HG02938 (cell line): Measurements from ENCODE around the gene GPRC5B.

ENCODE experiments used
- ATAC-seq: cut with Tn5 transposase; IDR thresholded peaks from one replicate; pipeline ENCODE4 v1.9.1; 2021; ENCODE audit warnings: mild to moderate bottlenecking, moderate library complexity; ENCODE audit not compliant: unreplicated experiment

The GPRC5B gene

GRCh38 chr16:19850131-19850817, 34.4 kb downstream of the GPRC5B start:
- ATAC-seq, result no peak

DNA sequence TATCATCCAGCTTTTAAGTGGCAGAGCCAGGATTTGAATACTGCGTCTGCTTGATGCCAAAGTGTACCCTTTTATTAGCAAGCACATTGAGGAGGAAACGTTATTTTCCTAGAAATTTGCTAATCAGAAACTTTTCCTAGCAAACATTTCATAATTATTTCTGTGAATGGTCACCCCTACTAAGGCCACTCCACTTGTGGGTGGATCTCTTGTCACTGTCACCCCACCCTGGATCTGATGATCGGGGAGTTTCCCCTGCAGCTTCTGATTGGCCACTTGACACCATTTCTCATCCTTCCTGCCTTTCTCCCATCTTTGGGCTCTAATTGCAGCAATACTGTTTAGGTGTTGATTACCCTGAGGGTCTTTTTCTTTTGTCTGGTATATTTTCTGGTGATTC, 35.9 kb downstream of the GPRC5B start:
- no peak for ATAC-seq

GRCh38 chr16:19846436-19846835, 38.2 kb downstream of the GPRC5B start:
- ATAC-seq, result no peak

- no peak for ATAC-seq
These were observed 39.6 kb downstream of the GPRC5B start for GRCh38 chr16:19844945-19845641.

DNA sequence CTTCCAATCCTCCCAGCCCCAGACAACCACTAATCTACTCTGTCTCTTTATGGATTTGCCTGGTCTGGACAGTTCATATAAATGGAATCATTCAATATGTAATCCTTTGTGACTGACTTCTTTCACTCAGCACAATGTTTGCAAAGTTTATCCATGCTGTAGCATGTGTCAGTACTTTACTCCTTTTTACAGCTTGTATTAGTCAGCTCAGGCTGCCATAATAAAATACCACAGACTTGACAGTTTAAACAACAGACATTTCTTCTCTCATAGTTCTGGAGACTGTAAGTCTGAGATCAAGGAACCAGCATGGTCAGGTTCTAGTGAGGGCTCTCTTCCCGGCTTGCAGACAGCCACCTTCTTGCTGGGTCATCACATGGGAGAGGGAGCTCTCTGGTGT, 41.3 kb downstream of the GPRC5B start:
- ATAC-seq, result no peak

GRCh38 chr16:19842426-19843157, 42.1 kb downstream of the GPRC5B start:
- ATAC-seq, result no peak

- no peak for ATAC-seq
These were observed 43.5 kb downstream of the GPRC5B start for GRCh38 chr16:19841184-19841583.

- ATAC-seq, result no peak
These were observed 44.0 kb downstream of the GPRC5B start for GRCh38 chr16:19840524-19841110.

GRCh38 chr16:19837984-19838707, 46.5 kb downstream of the GPRC5B start:
- no peak for ATAC-seq

GRCh38 chr16:19837331-19837980, 47.2 kb downstream of the GPRC5B start:
- no peak for ATAC-seq

DNA sequence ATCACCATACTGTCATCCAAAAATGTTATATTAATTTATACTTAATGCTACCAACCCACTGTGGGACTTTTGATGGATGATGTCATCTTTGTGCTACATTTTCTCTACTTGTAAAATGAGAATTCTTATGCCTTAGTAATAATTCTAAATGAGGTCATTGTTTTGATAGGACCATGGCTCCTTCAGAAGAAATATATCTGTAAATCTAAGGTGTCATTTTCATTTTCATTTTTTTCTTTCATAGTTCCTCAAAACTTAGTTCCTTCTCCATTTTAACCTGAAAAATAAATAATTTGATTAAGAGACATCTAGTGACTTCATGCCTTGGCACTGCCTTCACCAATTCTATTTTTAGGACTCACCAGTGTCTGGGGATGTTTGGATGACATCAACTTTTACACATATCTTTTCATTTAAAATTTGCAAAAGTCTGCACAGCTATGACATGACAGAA, 48.7 kb downstream of the GPRC5B start:
- no peak for ATAC-seq

GRCh38 chr16:19835196-19835595, 49.5 kb downstream of the GPRC5B start:
- ATAC-seq, result no peak

DNA sequence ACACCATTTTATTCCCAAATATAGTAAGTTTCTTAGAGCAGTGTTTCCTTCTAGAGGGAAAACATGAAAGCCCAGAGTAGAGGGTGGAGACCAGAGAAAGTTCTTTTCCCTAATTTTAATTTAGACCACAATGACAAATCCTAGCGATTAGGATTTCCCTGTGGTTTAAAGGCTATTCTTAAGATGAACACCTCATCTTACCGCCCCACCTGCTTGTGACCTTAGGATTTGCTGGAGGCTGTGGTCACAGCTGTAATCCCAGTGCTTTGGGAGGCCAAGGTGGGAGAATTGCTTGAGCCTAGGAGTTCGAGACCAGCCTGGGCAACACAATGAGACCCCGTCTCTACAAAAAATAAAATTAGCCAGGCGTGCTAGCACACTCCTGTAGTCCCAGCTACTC, 51.1 kb downstream of the GPRC5B start:
- ATAC-seq, result no peak

- no peak for ATAC-seq
These were observed 51.5 kb downstream of the GPRC5B start for GRCh38 chr16:19833176-19833575.

DNA sequence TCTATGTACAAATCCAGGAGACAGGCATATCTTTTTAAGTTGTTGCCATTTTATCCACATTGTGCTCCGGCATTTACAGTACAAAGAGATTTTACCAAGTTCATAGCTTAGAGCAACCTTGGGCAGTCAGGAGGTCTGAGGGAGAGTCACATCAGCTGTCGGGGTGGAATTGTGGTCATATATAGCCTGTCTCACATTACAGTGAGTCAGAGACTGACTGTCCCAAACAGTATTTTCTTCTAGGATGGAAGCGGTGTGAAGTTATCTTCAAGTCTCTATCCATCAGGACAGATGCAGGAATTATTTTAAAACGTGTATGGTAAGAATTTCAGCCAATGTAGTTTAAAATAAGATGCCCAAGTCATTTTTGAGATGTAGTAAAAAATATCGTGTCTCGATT, 53.0 kb downstream of the GPRC5B start:
- ATAC-seq, result no peak

GRCh38 chr16:19830902-19831560, 53.6 kb downstream of the GPRC5B start:
- no peak for ATAC-seq

DNA sequence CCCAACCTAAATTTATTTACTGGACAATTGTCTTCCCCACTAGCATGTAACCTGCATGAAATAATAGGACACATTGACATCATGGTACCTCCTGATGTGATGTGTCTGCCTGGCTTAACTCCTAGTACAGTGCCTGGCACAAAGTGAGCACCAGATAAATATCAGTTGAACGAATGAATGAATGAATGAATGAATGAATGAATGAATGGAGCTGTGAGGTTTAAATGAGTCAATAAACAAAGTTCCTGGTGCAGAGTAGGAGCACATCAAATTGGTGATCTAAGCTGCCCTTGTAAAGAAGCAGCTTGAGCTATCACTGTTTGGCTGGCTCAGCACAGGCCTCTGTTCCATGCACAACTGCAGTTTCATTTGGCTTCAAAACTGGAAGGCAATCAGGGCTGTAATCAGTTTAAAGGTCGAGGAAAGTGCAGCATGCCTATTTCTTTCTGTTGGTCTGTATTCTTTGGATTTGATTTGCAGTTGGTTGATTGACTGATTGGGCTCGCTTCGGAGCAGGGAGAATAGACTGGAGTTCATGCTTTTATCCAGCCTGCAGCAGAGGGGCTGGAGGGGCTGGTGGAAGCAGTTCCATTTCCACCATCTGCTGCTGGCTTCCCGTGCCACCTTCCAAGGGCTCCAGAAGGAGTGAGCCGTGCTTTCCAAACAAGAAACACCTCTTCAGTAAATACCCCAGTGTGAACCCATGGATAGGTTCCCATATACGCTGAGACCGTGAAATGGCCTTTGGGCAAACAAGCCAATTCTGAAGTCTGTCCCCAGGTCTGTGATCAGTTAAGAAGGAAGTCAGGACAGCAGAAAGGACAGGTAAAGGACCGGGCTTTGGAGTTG, 54.6 kb downstream of the GPRC5B start:
- no peak for ATAC-seq

GRCh38 chr16:19824216-19824615, 60.4 kb downstream of the GPRC5B start:
- ATAC-seq, result no peak

DNA sequence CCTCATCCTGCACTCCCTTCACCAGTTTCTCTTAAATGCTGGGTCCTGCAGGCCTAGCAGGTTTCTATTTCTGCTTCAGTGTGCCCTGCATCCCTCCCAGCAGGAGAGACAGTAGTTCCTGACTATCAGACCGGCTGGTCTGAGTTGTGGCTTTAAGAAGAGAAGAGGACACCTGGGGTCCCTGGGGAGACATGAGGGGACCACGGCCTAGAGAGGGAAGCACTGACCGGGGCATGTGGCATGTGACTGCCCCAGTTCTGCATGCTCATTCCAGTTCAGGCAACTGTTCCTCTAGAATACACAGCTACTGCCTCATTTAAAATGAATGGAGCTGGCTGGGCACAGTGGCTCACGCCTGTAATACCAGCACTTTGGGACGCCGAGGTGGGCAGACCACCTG, 61.3 kb downstream of the GPRC5B start:
- no peak for ATAC-seq
